GM19467 (cell line): ENCODE results near the gene IL1RAP.

Experiments used
- ATAC-seq: cut with Tn5 transposase; IDR thresholded peaks from one replicate; pipeline ENCODE4 v1.9.1; 2021; ENCODE audit warnings: mild to moderate bottlenecking, moderate library complexity; ENCODE audit not compliant: unreplicated experiment

IL1RAP gene

GRCh38 chr3:190575437-190576185 is 61.7 kb downstream of the IL1RAP start:
- no peak for ATAC-seq

GRCh38 chr3:190577225-190577624 is 63.3 kb downstream of the IL1RAP start:
- no peak for ATAC-seq

- ATAC-seq: no peak
Measured at GRCh38 chr3:190579514-190580137, 65.7 kb downstream of the IL1RAP start.

- no peak for ATAC-seq
Measured at GRCh38 chr3:190580417-190580816, 66.5 kb downstream of the IL1RAP start.

GRCh38 chr3:190581041-190581541 is 67.2 kb downstream of the IL1RAP start:
- no peak for ATAC-seq

GRCh38 chr3:190582667-190583066 is 68.8 kb downstream of the IL1RAP start:
- no peak for ATAC-seq

GRCh38 chr3:190585805-190586630 is 72.1 kb downstream of the IL1RAP start:
- ATAC-seq: no peak

- ATAC-seq: peak; percentile 89
Measured at GRCh38 chr3:190586631-190587011, 72.7 kb downstream of the IL1RAP start.

GRCh38 chr3:190588570-190588969 is 74.7 kb downstream of the IL1RAP start:
- no peak for ATAC-seq

- ATAC-seq: no peak
Measured at GRCh38 chr3:190589326-190589725, 75.4 kb downstream of the IL1RAP start.

- no peak for ATAC-seq
Measured at GRCh38 chr3:190591080-190591479, 77.2 kb downstream of the IL1RAP start.

GRCh38 chr3:190593075-190593474 is 79.2 kb downstream of the IL1RAP start:
- ATAC-seq: no peak

GRCh38 chr3:190594171-190594570 is 80.3 kb downstream of the IL1RAP start:
- ATAC-seq: no peak

- ATAC-seq: no peak
Measured at GRCh38 chr3:190595179-190595795, 81.4 kb downstream of the IL1RAP start.

GRCh38 chr3:190595807-190596206 is 81.9 kb downstream of the IL1RAP start:
- ATAC-seq: no peak

- no peak for ATAC-seq
Measured at GRCh38 chr3:190596349-190597285, 82.7 kb downstream of the IL1RAP start.

- ATAC-seq: no peak
Measured at GRCh38 chr3:190597291-190597690, 83.4 kb downstream of the IL1RAP start.

GRCh38 chr3:190601622-190602021 is 87.7 kb downstream of the IL1RAP start:
- no peak for ATAC-seq

GRCh38 chr3:190605385-190605784 is 91.5 kb downstream of the IL1RAP start:
- no peak for ATAC-seq

GRCh38 chr3:190606596-190606995 is 92.7 kb downstream of the IL1RAP start:
- no peak for ATAC-seq
